GM19099 (cell line): Measurements from ENCODE around the gene ENO4.

ENCODE experiments used
- POLR2A ChIP-seq: IDR thresholded peaks from 3 replicates; pipeline ENCODE4 v1.6.1; 2011; ENCODE audit warnings: low read depth; ENCODE audit not compliant: insufficient read length; ENCODE audit errors: extremely low read depth

ENO4 gene

GRCh38 chr10:116849248-116850057 lies at the start of gene ENO4:
ENO4 (plus strand) TSS chr10:116849499; CDS start chr10:116849567, 68 bp downstream.
- peak; percentile 34 for TF ChIP-seq POLR2A

- TF ChIP-seq POLR2A, result no peak
These were observed 48.9 kb upstream of the ENO4 start for GRCh38 chr10:116800286-116800929.

- TF ChIP-seq POLR2A, result no peak
These were observed 47.6 kb upstream of the ENO4 start for GRCh38 chr10:116801658-116802057.

GRCh38 chr10:116802474-116802873 lies 46.8 kb upstream of the ENO4 start:
- no peak for TF ChIP-seq POLR2A

GRCh38 chr10:116802876-116803275 lies 46.4 kb upstream of the ENO4 start:
- no peak for TF ChIP-seq POLR2A

- no peak for TF ChIP-seq POLR2A
These were observed 45.6 kb upstream of the ENO4 start for GRCh38 chr10:116803451-116804249.

GRCh38 chr10:116808706-116809105 lies 40.6 kb upstream of the ENO4 start:
- no peak for TF ChIP-seq POLR2A

GRCh38 chr10:116809483-116810119 lies 39.7 kb upstream of the ENO4 start:
- no peak for TF ChIP-seq POLR2A

GRCh38 chr10:116810120-116810500 lies 39.2 kb upstream of the ENO4 start:
- no peak for TF ChIP-seq POLR2A

- no peak for TF ChIP-seq POLR2A
These were observed 38.4 kb upstream of the ENO4 start for GRCh38 chr10:116810895-116811294.

GRCh38 chr10:116811691-116812090 lies 37.6 kb upstream of the ENO4 start:
- TF ChIP-seq POLR2A, result no peak

GRCh38 chr10:116815641-116816415 lies 33.5 kb upstream of the ENO4 start:
- TF ChIP-seq POLR2A, result no peak

GRCh38 chr10:116817178-116817577 lies 32.1 kb upstream of the ENO4 start:
- TF ChIP-seq POLR2A, result no peak

- TF ChIP-seq POLR2A, result no peak
These were observed 31.4 kb upstream of the ENO4 start for GRCh38 chr10:116817780-116818343.

GRCh38 chr10:116819999-116820677 lies 29.2 kb upstream of the ENO4 start:
- TF ChIP-seq POLR2A, result no peak
